Activated CD8-positive, alpha-beta memory T cell treated with anti-CD3 and anti-CD28 coated beads for 4 hours (primary cell): ENCODE measurements around the gene DLX5.

Source experiments
- DNase-seq, 2 donors: peaks; one replicate each; pipeline ENCODE4 v3.0.0-alpha.2; 2020; ENCODE audit warnings: low read depth in 2 of 2

DLX5 gene

GRCh38 chr7:97018126-97018601 is 6.5 kb downstream of the DLX5 start:
- DNase-seq = no peak

- no peak for DNase-seq
These were observed 7.2 kb downstream of the DLX5 start for GRCh38 chr7:97017192-97018125.

GRCh38 chr7:97016381-97017191 is 8.0 kb downstream of the DLX5 start:
- no peak for DNase-seq

- DNase-seq = no peak
These were observed 8.8 kb downstream of the DLX5 start for GRCh38 chr7:97015756-97016380.

- DNase-seq = no peak
These were observed 9.4 kb downstream of the DLX5 start for GRCh38 chr7:97015279-97015678.

- no peak for DNase-seq
These were observed 10.4 kb downstream of the DLX5 start for GRCh38 chr7:97014145-97014750.

GRCh38 chr7:97013845-97014134 is 10.8 kb downstream of the DLX5 start:
- DNase-seq = no peak

GRCh38 chr7:97013134-97013844 is 11.3 kb downstream of the DLX5 start:
- no peak for DNase-seq

- no peak for DNase-seq
These were observed 12.1 kb downstream of the DLX5 start for GRCh38 chr7:97012365-97013133.

GRCh38 chr7:97011536-97012364 is 12.9 kb downstream of the DLX5 start:
- no peak for DNase-seq

- no peak for DNase-seq
These were observed 13.5 kb downstream of the DLX5 start for GRCh38 chr7:97011104-97011503.

GRCh38 chr7:97009753-97010732 is 14.6 kb downstream of the DLX5 start:
- DNase-seq = no peak

- no peak for DNase-seq
These were observed 16.2 kb downstream of the DLX5 start for GRCh38 chr7:97008275-97008917.

- DNase-seq = no peak
These were observed 17.1 kb downstream of the DLX5 start for GRCh38 chr7:97007583-97007861.

- DNase-seq = no peak
These were observed 17.6 kb downstream of the DLX5 start for GRCh38 chr7:97006816-97007582.

- no peak for DNase-seq
These were observed 18.4 kb downstream of the DLX5 start for GRCh38 chr7:97006055-97006815.
